CD14-positive monocyte (primary cell): Measurements from ENCODE around the gene CHRD. TPM values are rescaled to one million over a fixed set of nuclear protein-coding genes. Genes with fewer than 3 reads are reported as not detected.

Experiments
- DNase-seq, 3 donors: peaks; one replicate each; pipeline ENCODE4 v3.0.0-alpha.2; 2011 to 2022
- H2AFZ ChIP-seq: 2 replicates; pipeline ENCODE4 v1.6.0; 2012; ENCODE audit warnings: mild to moderate bottlenecking, low read depth, low read length, inconsistent platforms; ENCODE audit not compliant: insufficient read depth, poor library complexity, severe bottlenecking
- H3K27ac ChIP-seq, 2 donors: 1 replicate in 1 of 2; 2 replicates in 1 of 2; pipeline ENCODE4 v1.5.1; 2012 to 2013; ENCODE audit warnings: low read length in 2 of 2, control low read depth in 1 of 2, inconsistent platforms in 1 of 2, low read depth in 1 of 2, mild to moderate bottlenecking in 1 of 2
- H3K27me3 ChIP-seq, 2 donors: one replicate each; pipeline versions ENCODE4 v1.6.0 to v1.6.1; 2011 to 2013; ENCODE audit warnings: low read length in 2 of 2; ENCODE audit not compliant: control insufficient read depth in 2 of 2, insufficient read depth in 2 of 2
- H3K36me3 ChIP-seq, 2 donors: replicated peaks in 1 of 2; 1 replicate in 1 of 2; 2 replicates in 1 of 2; pipeline versions ENCODE4 v1.5.1 to v1.6.1; 2012 to 2013; ENCODE audit warnings: low read length in 2 of 2, control low read depth in 1 of 2, inconsistent platforms in 1 of 2, mild to moderate bottlenecking in 1 of 2; ENCODE audit not compliant: insufficient read depth in 2 of 2, control insufficient read depth in 1 of 2
- H3K4me1 ChIP-seq, 2 donors: 1 replicate in 1 of 2; 2 replicates in 1 of 2; pipeline versions ENCODE4 v1.5.1 to v1.6.1; 2012 to 2013; ENCODE audit warnings: low read length in 2 of 2, control low read depth in 1 of 2, inconsistent platforms in 1 of 2, mild to moderate bottlenecking in 1 of 2, moderate library complexity in 1 of 2; ENCODE audit not compliant: insufficient read depth in 2 of 2, control insufficient read depth in 1 of 2
- H3K4me2 ChIP-seq: replicated peaks from 2 replicates; pipeline ENCODE3; 2012; ENCODE audit warnings: low read length, moderate library complexity, mild to moderate bottlenecking; ENCODE audit not compliant: poor library complexity, severe bottlenecking; ENCODE audit errors: extremely low read depth
- H3K4me3 ChIP-seq, 3 experiments: fragments of 200-600 bp in 1 of 3; sonication (generic) in 1 of 3; replicated peaks in 1 of 3; 1 replicate in 2 of 3; 2 replicates in 1 of 3; pipeline ENCODE4 v1.5.1; 2011 to 2013; ENCODE audit warnings: low read length in 3 of 3, mild to moderate bottlenecking in 3 of 3, control low read depth in 2 of 3, low read depth in 2 of 3, inconsistent platforms in 1 of 3, moderate library complexity in 1 of 3
- H3K79me2 ChIP-seq: 2 replicates; pipeline ENCODE4 v1.6.0; 2012; ENCODE audit warnings: mild to moderate bottlenecking, control low read depth, inconsistent platforms, low read length, moderate library complexity; ENCODE audit not compliant: insufficient read depth
- H3K9ac ChIP-seq: 2 replicates; pipeline ENCODE4 v1.6.0; 2017; ENCODE audit warnings: low read length, mild to moderate bottlenecking; ENCODE audit not compliant: insufficient read depth, poor library complexity, severe bottlenecking
- H3K9me3 ChIP-seq, 2 donors: replicated peaks in 1 of 2; 1 replicate in 1 of 2; 2 replicates in 1 of 2; pipeline versions ENCODE4 v1.5.1 to v1.6.1; 2012 to 2013; ENCODE audit warnings: low read length in 2 of 2, control low read depth in 1 of 2; ENCODE audit not compliant: control insufficient read depth in 1 of 2, insufficient read depth in 1 of 2
- H4K20me1 ChIP-seq: 2 replicates; pipeline ENCODE4 v1.6.0; 2012; ENCODE audit warnings: mild to moderate bottlenecking, low read length, control low read depth, moderate library complexity; ENCODE audit not compliant: insufficient read depth
- H3K27ac Mint-ChIP-seq, 7 donors: one replicate each; pipeline ENCODE4 v1.8.0; 2020; ENCODE audit warnings: mild to moderate bottlenecking in 7 of 7, mixed read lengths in 7 of 7, moderate library complexity in 6 of 7, inconsistent platforms in 2 of 7
- H3K27me3 Mint-ChIP-seq, 3 donors: one replicate each; pipeline ENCODE4 v1.8.0; 2021 to 2022; ENCODE audit warnings: low read depth in 3 of 3, mild to moderate bottlenecking in 3 of 3, mixed read lengths in 3 of 3, moderate library complexity in 3 of 3, inconsistent platforms in 1 of 3
- H3K36me3 Mint-ChIP-seq, 2 donors: one replicate each; pipeline ENCODE4 v1.8.0; 2020; ENCODE audit warnings: mixed read lengths in 2 of 2, inconsistent platforms in 1 of 2, mild to moderate bottlenecking in 1 of 2
- H3K4me1 Mint-ChIP-seq: one replicate; pipeline ENCODE4 v1.8.0; 2020; ENCODE audit warnings: mild to moderate bottlenecking, mixed read lengths
- H3K4me3 Mint-ChIP-seq, 2 donors: one replicate each; pipeline ENCODE4 v1.8.0; 2020; ENCODE audit warnings: mild to moderate bottlenecking in 2 of 2, mixed read lengths in 2 of 2, moderate library complexity in 1 of 2
- H3K9me3 Mint-ChIP-seq, 7 donors: one replicate each; pipeline ENCODE4 v1.8.0; 2020 to 2022; ENCODE audit warnings: mixed read lengths in 7 of 7, mild to moderate bottlenecking in 6 of 7, moderate library complexity in 6 of 7, inconsistent platforms in 2 of 7
- WGBS: methylation state at CpG from one replicate; pipeline ENCODE4 v1.1.5; 2013; ENCODE audit warnings: missing lambda C conversion rate; ENCODE audit not compliant: insufficient coverage; 5-methylcytosine and 5-hydroxymethylcytosine counted together
- intact Hi-C, 2 donors: fragments of 100-400 bp; cut with micrococcal nuclease; formaldehyde crosslinking; loops; one replicate each; pipeline versions ENCODE4 v1.15.0 to v1.15.1; 2023
- polyA plus RNA-seq, 3 donors: library from polyadenylated mRNA; depleted of rRNA in 1 of 3; unstranded in 2 of 3; stranded (reverse) in 1 of 3; fragments of 300-500 nt in 2 of 3; fragments of >200 nt in 1 of 3; fragmentation: Illumina TruSeq in 2 of 3; gene quantifications; 1 replicate in 2 of 3; 2 replicates in 1 of 3; pipeline ENCODE4 v1.2.3, GENCODE V29; 2012 to 2021
- TF ChIP-seq, protein P1 (sequence below): fragments of 200-600 bp; IDR thresholded peaks from one replicate; pipeline ENCODE4 v1.8.0; 2022; ENCODE audit warnings: antibody characterized with exemption, mild to moderate bottlenecking

The CHRD gene
- polyA plus RNA-seq, 3 donors, result 0.03 TPM; not detected in 2

GRCh38 chr3:184352149-184352785 lies 27.6 kb upstream of the CHRD start:
- Mint-ChIP-seq H3K36me3 (no peaks in the 10 kb centered on the region), H3K27me3 (peaks cover 0 to 6% (median 3%) of the 10 kb centered on the region in 3 donors), H3K27ac (peak overlapping the region in 1 of 7 donors; percentile 54), H3K4me3 (no peak overlapping the region), H3K4me1 (no peaks in the 10 kb centered on the region), H3K9me3 (peaks cover 0 to 1% (median 0%) of the 10 kb centered on the region in 7 donors)
- WGBS, result 96% methylated on average over 13 of the region's 15 CpGs
- no peak overlapping the region for H2AFZ ChIP-seq
- no peaks in the 10 kb centered on the region for H3K4me1 ChIP-seq
- TF ChIP-seq, protein P1, sequence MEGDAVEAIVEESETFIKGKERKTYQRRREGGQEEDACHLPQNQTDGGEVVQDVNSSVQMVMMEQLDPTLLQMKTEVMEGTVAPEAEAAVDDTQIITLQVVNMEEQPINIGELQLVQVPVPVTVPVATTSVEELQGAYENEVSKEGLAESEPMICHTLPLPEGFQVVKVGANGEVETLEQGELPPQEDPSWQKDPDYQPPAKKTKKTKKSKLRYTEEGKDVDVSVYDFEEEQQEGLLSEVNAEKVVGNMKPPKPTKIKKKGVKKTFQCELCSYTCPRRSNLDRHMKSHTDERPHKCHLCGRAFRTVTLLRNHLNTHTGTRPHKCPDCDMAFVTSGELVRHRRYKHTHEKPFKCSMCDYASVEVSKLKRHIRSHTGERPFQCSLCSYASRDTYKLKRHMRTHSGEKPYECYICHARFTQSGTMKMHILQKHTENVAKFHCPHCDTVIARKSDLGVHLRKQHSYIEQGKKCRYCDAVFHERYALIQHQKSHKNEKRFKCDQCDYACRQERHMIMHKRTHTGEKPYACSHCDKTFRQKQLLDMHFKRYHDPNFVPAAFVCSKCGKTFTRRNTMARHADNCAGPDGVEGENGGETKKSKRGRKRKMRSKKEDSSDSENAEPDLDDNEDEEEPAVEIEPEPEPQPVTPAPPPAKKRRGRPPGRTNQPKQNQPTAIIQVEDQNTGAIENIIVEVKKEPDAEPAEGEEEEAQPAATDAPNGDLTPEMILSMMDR, result no peak
- no peak overlapping the region for H3K4me3 ChIP-seq
- intact Hi-C loops, result no loop called here
- DNase-seq, result no peak
- H3K9ac ChIP-seq, result no peak overlapping the region
- H3K27me3 ChIP-seq, result no peaks in the 10 kb centered on the region
- H3K9me3 ChIP-seq, result no peaks in the 10 kb centered on the region
- no peaks in the 10 kb centered on the region for H4K20me1 ChIP-seq
- H3K36me3 ChIP-seq, result no peaks in the 10 kb centered on the region
- no peak overlapping the region for H3K4me2 ChIP-seq
- H3K27ac ChIP-seq, result no peak overlapping the region
- H3K79me2 ChIP-seq, result no peaks in the 10 kb centered on the region

DNA sequence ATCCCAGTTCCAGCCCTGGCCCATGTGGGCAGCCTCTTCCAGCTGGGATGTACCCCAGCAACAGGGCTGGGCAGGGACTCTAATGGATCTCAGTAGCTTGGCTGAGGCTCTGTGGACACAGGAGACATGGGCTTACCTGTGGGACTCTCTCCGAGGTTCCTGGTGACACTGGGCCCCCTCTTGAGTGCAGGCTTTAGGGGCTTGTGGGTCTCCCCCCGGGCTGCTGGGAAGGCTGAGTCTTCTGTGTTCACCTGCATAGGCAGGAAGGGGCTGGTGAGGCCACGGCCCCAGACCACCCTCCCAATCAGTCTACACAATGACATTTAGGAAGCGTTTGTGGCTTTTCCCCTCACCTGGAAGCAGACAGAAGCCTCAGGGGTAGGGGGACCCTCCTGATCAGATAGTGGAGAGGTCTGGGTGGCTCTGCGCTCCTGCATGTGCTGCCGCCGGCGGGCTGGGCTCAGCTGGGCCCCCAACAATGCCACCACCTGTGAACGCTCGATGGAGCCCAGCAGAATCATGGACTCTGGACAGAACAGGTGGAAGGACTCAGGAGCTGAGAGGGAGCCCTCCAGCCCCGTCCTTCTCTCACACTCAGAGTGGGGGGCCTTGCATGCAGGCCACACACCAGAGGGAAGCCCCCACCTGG lies 26.8 kb upstream of the CHRD start:
- Histone ChIP-seq H3K9ac (no peak overlapping the region), H3K4me3 (no peak overlapping the region), H3K27me3 (no peaks in the 10 kb centered on the region), H3K4me2 (no peak overlapping the region), H4K20me1 (no peaks in the 10 kb centered on the region), H3K36me3 (no peaks in the 10 kb centered on the region), H3K9me3 (no peaks in the 10 kb centered on the region), H3K4me1 (no peaks in the 10 kb centered on the region), H3K27ac (no peak overlapping the region), H3K79me2 (no peaks in the 10 kb centered on the region), H2AFZ (no peak overlapping the region)
- TF ChIP-seq, protein P1, result no peak
- H3K4me3 Mint-ChIP-seq, result no peak overlapping the region
- H3K36me3 Mint-ChIP-seq, result no peaks in the 10 kb centered on the region
- no peak overlapping the region for H3K27ac Mint-ChIP-seq
- peaks cover 0 to 6% (median 3%) of the 10 kb centered on the region in 3 donors for H3K27me3 Mint-ChIP-seq
- no peak for DNase-seq
- intact Hi-C loops, result no loop called here
- H3K9me3 Mint-ChIP-seq, result peaks cover 0 to 1% (median 0%) of the 10 kb centered on the region in 7 donors
- no peaks in the 10 kb centered on the region for H3K4me1 Mint-ChIP-seq
- 97% methylated on average over 5 of the region's 11 CpGs for WGBS
